NCI-H345 treated with DMSO at 0.1 percent for 48 hours (cell line): ENCODE data around the gene DNM2.
A peak's percentile ranks its signal among the peaks of the same experiment; 100 is the strongest.
"Not testable (repeated sequence)": the region's sequence is repeated elsewhere in the genome, so short reads cannot be mapped to it uniquely, and the experiment has no call there.

Experiments used
- DNase-seq: peaks from one replicate; lab custom pipeline; 2025; ENCODE audit not compliant: unreplicated experiment; lab: John Stamatoyannopoulos, UW

DNM2 gene

DNA sequence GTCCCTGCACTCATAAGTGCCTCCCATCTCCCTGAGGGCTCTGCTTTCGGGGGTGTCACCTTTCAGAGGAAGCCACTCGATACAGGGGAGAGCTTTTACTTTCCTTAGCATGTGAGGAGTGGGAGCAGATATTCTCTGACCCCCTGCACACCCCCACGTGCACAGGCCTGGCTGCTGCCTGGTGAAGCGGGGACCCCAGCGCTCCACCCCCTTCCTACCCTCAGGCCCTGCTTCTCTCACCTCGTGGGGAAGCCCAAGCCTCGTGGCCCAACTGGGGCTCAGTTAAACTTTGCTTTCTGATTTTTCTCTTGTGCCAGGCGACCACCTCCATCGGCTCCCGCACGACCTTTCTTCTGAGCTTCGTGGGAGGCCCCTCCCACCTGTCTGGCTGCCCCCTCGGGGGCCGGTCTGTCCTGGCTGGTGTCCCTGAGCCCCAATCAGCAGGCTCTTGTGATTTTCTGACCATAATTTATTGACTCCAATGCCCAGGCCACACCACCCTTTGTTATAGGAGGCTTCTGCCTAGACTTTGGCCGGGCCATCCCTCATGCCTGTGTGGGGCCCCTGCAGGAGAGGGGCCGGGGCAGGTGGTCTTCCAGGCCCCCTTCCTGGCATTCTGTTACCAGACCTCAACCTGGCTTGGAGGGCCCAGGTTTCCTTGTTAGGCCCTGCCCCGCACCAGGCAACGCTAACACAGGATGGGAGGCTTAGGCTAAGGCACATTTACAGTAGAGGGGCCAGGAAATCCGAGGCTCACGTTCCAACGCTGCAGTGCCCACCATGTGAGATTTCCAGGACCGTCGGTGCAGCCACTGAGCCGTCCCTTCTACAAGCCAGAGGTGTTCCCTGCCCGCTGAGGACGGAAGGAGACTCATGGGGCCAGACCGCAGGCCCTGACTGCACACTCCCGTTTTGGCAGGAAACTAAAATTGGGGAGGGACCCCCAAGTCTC, 114.4 kb downstream of the DNM2 start:
- DNase-seq, result no peak

- no peak for DNase-seq
These were observed 115.0 kb downstream of the DNM2 start for GRCh38 chr19:10832939-10833296.

- no peak for DNase-seq
These were observed 117.3 kb downstream of the DNM2 start for GRCh38 chr19:10835089-10835753.

DNA sequence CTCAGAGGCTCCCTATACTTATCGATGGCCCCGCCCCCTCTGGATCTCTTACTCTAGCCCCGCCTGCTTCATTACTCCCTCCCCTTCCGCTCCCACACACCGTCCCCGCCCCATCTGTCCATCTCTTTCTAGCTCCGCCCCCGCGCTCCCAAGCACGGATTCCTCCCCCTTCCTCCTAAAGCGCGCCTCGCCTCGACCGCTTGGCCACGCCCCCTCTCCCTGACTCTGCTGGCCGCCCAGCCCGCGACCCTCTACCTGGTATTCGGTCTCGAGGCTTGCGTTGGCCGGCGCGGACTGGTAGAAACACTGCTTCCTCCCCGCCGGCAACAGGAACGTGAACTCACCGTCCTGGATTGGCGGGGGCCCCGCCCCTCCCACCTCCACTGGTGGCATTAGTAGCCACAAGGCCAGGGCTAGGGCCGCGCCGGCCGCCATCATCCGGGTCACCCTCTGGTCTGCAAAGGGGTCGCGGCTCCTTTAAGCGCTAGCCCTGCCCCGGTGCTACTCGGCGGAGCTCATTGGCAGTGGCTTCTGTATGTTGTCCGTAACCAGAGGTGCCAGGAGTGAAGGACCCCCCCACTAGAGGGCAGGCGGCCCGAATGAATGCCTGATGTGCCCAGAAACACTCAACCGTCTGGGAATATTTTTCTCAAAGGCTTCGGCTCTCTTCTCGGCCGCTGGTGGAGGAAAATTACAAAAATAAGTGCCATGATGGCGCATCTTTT, 118.0 kb downstream of the DNM2 start, which contains the start of gene TMED1:
TMED1 (minus strand) TSS at position 459 of the 725 bp plus-strand sequence; CDS start at position 438, 21 bp downstream.
- DNase-seq, result peak; percentile 99

DNA sequence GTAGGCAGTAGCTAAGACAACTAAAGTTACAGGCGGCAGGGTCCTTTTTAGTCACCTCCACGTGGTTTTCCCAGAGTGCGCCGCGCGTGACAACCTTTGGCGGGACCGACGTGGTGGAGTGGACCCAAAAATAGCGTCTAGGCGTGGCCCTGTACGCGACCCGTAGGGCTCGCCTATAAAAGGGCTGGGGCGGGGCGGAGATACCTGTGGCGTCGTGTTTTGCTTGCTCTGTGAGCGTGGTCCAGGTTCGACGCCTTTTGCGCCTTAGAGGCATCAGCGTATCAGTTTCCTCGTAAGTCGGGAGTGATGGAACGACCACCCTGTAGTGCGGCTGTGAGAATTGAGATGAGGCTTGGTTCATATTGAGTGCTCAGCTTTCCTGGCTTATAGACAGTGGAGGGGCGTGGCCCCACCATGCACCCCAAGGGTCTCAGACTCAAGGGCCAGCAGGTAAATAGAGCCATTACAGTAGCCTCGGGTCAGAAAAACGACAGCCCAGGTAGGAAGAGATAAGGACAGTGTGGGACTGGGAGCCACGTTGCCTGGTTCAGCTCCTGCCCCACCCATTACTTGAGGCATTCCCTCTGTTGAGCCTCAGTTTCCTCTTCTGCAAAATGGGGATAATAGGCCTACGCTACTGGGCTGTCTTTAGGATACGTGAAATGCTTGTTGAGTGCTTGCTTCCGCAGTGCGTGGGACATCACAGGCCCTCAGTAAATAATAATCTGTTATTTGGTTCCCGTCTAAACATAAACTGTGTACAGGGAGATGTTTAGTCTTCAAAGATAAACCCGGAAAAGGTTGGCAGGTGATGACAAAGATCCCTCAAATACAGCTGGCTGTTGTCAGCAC, 118.8 kb downstream of the DNM2 start:
- peak; percentile 95 for DNase-seq

- DNase-seq, result not testable (repeated sequence)
These were observed 119.8 kb downstream of the DNM2 start for GRCh38 chr19:10837649-10838048.

- DNase-seq, result no peak
These were observed 120.5 kb downstream of the DNM2 start for GRCh38 chr19:10838377-10838776.

DNA sequence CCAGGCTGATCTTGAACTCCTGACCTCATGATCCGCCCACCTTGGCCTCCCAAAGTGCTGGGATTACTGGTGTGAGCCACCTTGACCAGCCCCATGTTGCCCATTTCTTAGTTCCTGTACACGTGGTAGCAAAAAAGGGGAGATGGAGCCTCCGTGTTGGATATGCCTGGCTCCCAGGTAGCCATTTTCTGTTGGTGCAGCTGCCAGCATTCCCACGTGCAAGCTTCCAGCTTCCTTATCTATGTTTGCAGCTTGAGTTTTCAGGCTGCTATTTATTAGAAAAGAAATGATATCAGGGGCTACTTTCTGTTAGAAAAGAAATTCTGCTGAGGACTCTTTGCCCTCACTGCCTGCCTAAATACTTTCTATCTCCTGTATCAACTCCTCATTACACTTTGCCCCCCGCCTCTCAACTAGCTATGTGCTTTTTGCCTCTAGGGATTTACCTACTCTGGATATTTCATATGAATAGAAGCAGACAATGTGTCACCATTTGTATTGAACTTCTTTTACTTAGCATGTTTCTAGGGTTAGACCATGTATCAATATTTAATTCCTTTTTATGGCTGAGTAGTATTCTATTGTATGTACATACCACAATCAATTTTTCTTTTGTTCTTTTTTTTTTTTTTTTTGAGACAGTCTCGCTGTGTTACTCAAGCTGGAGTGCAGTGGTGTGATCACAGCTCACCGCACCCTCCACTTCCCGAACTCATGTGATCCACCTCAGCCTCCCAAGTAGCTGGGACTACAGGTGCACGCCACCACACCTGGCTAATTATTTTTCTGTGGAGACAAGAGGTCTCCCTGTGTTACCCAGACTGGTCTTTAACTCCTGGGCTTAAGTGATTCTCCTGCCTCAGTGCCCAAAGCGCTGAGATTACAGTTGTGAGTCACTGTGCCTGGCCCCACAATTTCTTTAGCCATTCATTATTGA, 121.5 kb downstream of the DNM2 start:
- no peak for DNase-seq

DNA sequence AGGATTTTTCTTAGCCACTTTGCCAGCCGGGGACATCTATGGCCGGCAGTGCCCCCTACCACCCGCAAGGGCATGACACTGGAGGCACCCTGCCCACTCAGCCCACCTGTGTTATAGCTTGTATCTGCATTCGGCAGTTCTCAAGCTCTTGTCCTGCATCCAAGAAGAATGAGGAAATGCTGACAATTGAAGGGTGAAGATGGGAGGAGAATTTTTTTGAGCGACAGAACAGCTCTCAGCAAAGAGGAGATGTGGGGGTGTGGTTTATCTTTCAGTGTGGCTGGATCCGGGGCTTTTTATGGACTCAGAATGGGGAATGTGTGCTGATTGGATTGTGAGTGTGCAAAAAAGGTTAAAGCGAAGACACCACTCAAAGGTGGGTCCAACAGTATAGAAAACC, 124.9 kb downstream of the DNM2 start:
- no peak for DNase-seq

GRCh38 chr19:10846500-10847202, 128.8 kb downstream of the DNM2 start:
- no peak for DNase-seq

- no peak for DNase-seq
These were observed 130.5 kb downstream of the DNM2 start, which contains the start of gene C19orf38 for GRCh38 chr19:10848230-10848856. TSS of gene C19orf38 (plus strand) at chr19:10848415. CDS start at chr19:10848509, 94 bp downstream.

DNA sequence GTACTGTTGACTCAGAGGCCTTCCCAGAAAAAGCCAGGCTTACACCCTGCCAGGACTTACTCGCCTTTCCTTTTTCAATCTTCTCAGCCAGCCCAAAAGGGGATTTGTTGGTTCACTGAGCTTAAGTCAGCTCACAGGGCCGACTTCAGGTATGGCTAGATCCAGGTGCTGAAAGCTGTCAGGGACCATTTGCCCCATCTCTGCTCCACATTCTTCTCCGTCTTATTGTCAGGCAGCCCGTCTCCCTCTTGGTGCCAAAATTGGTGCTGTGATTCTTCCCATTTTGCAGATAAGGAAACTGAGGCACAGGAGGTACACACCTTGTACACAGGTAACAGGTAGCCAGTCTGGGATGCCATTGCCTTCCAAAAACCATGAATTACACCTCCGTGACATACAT, 132.8 kb downstream of the DNM2 start:
- DNase-seq, result no peak

DNA sequence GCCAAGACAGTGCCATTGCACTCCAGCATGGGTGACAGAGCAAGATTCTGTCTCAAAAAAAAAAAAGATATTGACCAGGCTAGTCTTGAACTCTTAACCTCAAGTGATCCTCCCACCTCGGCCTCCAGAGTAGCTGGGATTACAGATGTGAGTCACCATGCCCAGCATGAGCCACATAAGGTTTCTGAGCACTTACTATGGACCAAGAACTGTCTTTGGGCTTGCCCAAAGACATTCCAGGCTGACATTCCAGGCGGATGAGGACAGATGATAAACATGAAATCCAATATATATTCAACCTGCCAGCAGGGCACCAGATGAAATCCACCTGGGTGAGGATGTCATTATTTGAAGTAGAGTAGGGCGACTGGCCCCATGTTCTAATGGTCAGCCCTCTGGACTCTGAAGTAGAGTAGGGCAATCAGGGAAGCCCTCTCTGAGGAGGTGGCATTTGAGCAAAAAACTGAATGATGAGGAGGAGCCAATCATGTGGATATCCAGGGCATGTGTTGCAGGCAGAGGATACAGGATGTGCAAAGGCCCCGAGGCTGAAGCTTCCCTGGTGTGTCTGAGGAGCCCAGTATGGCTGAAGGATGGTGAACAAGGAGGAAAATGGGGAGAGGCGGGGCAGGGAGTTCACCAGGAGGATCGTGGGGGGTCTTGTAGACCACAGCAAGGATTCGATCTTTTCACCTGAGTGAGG, 134.4 kb downstream of the DNM2 start:
- no peak for DNase-seq

DNA sequence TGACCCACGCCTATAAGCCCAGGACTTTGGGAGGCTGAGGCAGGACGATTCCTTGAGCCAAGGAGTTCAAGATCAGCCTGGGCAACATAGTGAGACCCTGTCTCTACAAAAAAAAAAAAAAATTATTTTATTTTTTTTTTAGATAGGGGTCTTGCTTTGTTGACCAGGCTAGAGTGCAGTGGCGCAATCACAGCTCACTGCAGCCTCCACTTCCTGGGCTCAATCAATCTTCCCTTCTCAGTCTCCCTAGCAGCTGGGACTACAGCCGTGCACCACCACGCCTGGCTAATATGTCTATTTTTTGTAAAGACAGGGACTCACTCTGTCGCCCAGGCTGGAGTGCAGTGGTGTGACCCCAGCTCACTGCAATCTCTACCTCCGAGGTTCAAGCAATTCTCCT, 135.1 kb downstream of the DNM2 start:
- no peak for DNase-seq

DNA sequence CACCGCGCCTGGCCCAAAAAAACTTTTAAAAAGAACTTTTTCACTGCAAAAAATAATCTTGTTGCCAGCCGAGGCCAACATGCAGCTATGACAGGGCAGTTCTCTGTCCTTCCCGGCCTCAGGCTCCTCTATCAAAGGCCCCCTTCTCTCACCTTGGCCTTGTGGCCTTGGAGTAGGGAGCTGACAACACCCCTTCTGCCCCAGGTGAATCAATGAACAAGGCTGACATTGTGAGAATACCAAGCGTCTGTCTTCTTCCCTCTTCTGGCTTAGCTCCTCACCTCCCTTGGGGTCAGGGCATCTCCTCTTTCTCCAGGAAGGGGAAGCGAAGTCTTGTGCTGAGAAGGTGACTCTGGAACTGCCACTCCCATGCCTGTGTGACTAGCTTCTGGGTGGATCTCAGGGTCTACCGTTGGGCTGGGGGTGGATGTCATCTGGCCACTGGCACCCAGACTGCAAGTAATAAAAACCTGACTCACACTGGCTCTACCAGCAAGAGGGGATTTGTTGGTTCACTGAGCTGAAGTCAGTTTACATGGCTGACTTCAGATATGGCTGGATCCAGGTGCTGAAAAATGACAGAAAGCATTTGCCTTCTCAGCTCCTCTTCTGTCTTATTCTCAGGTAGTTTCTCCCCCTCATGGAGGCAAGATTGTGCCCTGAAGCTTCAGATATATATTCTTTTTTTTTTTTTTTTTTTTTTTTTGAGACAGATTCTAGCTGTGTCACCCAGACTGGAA, 136.6 kb downstream of the DNM2 start:
- no peak for DNase-seq

DNA sequence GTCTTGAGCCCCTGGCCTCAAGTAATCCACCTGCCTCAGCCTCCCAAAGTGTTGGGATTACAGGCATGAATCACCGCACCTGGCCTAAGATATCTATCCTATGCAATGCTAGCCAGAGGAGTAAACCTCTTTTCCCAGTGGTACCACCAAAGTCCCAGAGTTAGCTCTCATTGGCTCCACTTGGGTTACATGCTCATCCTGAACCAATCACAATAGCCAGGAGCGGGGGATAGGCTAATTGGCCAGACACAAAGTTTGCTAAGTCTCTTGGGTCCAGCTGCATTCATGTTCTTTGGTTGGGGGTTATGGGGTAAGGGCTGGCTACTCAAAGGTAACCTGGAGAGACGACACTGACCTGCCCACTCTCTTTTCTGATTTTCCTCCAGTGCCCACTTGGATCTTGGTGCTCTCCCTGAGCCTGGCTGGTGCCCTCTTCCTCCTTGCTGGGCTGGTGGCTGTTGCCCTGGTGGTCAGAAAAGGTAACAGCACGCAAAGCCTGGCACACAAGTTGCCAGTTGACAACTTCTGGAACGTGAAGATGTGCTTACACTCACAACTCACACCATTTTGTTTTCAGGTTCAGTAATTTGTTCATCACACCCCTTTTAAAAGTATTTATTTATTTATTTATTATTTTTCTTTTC, 138.1 kb downstream of the DNM2 start:
- DNase-seq, result no peak

DNA sequence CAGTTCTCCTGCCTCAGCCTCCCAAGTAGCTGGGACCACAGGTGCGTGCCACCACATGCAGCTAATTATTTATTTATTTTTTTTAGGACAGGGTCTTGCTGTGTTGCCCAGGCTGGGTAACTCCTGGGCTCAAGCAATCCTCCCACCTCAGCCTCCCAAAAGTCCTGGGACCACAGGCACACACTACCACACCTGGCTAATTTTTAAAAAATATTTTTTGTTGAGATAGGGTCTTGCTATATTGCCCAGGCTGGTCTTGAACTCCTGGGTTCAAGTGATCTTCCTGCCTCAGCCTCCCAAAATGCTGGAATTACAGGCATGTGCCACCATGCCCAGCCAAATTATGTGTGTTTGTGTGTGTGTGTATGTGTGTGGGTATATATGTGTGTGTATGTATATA, 139.0 kb downstream of the DNM2 start:
- not testable (repeated sequence) for DNase-seq
